GM20000 (cell line): ENCODE measurements around the gene ZNF770.
"Not testable (repeated sequence)": the region's sequence is repeated elsewhere in the genome, so short reads cannot be mapped to it uniquely, and the experiment has no call there.

Experiments used
- DNase-seq: peaks from one replicate; pipeline ENCODE4 v3.0.0; 2012; ENCODE audit warnings: low spot score
- TF ChIP-seq, protein P1 (sequence below): IDR thresholded peaks from 2 replicates; pipeline ENCODE4 v1.5.1; 2012; ENCODE audit warnings: mild to moderate bottlenecking, control low read depth; ENCODE audit errors: extremely low read depth, missing control alignments

The ZNF770 gene

DNA sequence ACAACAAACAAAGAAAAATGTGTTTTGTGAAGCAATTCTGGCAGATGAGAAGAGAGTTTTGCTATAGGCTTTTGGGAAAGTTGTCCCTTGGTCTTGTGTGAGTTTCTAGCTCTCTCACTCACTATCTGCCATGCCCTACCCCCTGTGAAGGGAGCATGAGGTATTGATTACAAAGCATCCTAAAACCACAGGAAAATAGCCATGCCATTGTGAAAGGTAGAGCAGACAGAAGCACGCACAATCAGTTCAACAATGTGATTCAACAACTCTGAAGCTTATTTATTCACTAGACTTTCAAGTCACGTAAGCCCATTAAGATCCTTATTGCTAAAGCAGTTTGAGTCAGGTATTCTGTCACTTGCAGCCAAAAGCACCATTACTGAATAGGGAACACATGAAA, 12.0 kb downstream of the ZNF770 start:
- TF ChIP-seq, protein P1, sequence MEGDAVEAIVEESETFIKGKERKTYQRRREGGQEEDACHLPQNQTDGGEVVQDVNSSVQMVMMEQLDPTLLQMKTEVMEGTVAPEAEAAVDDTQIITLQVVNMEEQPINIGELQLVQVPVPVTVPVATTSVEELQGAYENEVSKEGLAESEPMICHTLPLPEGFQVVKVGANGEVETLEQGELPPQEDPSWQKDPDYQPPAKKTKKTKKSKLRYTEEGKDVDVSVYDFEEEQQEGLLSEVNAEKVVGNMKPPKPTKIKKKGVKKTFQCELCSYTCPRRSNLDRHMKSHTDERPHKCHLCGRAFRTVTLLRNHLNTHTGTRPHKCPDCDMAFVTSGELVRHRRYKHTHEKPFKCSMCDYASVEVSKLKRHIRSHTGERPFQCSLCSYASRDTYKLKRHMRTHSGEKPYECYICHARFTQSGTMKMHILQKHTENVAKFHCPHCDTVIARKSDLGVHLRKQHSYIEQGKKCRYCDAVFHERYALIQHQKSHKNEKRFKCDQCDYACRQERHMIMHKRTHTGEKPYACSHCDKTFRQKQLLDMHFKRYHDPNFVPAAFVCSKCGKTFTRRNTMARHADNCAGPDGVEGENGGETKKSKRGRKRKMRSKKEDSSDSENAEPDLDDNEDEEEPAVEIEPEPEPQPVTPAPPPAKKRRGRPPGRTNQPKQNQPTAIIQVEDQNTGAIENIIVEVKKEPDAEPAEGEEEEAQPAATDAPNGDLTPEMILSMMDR = no peak
- DNase-seq = no peak

DNA sequence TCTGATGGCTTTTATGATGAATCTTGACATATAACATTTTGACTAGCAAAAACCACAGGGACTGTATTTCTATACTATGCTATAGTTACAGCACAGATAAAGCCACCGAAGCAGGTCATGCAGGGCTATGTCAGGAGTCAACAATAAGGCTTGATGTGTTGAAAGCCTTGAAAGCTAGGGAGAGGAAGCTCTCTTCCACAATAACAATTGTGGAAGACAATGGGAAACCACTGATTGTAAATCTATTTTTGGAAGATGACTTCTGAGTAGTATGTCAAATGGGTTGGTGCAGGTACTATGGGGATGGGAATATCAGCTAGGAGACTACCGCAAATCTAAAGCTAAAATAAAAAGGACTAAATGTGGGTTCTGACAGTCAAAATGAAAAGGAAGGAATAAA, 14.6 kb downstream of the ZNF770 start:
- no peak for DNase-seq
- TF ChIP-seq, protein P1 = no peak

DNA sequence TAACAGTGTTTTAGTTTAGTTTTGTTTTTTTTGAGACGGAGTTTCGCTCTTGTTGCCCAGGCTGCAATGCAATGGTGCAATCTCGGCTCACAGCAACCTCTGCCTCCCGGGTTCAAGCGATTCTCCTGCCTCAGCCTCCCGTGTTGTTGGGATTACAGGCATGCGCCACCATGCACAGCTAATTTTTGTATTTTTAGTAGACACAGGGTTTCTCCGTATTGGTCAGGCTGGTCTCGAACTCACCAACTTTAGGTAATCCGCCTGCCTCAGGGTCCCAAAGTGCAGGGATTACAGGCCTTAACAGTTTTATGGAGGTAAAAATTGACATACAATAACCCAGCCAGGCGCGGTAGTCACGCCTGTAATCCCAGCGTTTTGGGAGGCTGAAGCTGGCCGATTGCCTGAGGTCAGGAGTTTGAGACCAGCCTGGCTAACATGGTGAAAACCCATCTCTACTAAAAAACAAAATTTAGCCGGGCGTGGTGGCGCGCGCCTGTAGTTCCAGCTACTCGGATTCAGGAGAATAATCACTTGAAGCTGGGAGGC, 17.9 kb downstream of the ZNF770 start:
- DNase-seq = not testable (repeated sequence)

DNA sequence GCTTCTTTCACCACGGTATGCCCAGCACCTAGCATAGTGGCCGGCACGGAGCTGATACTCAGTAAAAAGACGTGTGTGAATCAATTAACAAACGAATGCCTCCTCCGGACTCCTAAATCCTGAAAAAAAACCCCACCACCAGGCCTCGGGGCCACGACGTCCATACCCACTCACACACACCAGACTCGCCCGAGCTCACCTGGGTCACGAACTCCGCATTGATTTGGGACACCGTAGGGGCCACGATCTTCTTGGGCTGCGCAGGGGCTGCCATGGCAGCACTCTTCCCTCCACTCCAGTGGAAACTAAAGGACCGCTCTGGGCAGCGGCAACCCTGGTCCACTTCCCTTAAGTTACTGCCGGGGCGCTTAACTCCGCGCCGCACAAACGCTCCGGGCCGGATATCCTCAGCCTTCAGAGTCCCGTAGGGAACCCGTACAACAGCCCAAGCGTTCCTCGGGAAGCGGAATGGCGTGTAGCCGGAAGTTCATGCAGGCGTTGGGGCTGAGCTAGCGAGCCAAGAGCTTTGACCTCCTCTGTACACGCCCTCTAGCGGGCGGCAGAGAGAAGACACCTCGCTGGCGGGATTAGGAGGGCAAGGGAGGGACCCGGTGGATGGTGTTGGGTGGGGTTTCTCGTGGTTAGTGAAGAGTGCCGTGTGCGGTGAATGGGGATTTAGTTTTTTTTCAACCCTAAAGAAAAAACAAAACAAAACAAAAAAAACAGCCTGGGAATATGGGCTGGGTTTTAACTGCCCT, 18.6 kb downstream of the ZNF770 start, which contains the start of gene AQR:
AQR (minus strand) TSS at position 403 of the 758 bp plus-strand sequence; CDS start at position 274, 129 bp downstream.
- DNase-seq = peak; percentile 88
- TF ChIP-seq, protein P1 = peak; percentile 80

DNA sequence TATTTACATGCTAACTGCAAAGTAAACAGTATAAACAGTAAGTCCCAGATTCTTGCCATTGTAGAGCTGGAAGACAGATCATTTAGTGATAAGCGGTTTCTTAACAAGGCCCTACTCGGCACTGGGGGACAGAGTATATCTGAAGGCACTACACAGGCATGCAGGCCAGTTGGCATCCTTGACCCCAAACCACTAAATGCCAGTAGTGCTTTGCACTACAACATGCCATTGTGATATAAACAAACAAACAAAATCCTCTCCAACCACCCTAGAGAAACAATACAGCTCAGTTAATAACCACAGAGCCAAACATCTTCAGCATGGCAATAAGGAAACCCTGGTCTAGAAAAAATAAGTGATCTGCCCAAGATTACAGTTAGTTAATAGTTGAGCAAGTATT, 23.8 kb downstream of the ZNF770 start:
- TF ChIP-seq, protein P1 = no peak
- no peak for DNase-seq

DNA sequence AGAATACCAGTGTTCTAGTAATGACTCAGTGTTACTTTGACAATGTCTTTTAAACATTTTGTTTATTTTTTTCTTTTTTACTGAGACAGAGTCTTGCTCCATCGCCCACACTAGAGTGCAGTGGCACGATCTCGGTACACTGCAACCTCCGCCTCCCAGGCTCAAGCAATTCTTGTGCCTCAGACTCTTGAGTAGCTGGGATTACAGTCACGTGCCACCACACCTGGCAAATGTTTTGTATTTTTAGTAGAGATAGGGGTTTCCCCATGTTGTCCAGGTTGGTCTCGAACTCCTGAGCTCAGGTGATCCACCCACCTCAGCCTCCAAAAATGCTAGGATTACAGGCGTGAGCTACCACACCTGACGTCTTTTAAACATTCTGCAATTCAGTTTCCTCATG, 34.2 kb downstream of the ZNF770 start:
- TF ChIP-seq, protein P1 = no peak
- DNase-seq = no peak

DNA sequence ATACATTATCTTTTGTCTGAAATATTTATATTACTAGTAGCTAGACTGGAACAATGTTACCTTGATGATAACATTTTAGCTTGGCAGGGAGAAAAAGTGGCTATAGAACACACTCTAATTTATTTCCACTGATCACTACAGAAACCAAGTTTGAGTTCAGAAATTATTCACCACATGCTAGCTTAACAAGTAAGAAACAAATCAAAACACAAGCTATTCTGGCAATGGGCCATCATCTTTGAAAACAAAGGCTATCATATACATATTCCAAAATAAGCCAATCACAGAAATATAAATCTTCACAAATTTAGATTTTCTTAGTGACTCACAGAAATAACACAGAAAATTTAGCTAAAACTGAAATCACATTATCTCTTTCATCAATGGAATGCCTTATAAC, 35.6 kb downstream of the ZNF770 start:
- no peak for DNase-seq
- TF ChIP-seq, protein P1 = no peak

DNA sequence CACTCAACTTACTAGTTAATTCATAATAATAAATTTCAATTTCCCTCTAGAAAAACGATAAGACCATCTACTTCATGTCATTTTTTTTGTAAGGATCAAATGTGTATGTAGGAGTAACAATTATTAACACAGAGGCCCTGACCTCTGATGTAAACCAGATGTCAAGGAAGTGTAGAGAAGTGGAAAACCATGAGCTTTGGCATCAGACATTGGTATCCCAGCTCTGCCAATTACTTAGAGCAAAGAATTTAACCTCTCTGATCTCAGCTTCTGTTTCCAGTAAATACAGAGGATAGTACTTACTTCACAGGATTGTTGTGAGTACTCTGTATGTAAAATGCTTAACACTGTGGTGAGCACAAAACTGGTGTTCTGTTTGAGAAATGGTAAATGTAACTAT, 36.1 kb downstream of the ZNF770 start:
- DNase-seq = no peak
- TF ChIP-seq, protein P1 = no peak
